ENCODE results near the gene XKR7. TPM values are rescaled to one million over a fixed set of nuclear protein-coding genes. Genes with fewer than 3 reads are reported as not detected.

Gene XKR7
- total RNA-seq, 1 donor from 2014 or later: not detected

DNA sequence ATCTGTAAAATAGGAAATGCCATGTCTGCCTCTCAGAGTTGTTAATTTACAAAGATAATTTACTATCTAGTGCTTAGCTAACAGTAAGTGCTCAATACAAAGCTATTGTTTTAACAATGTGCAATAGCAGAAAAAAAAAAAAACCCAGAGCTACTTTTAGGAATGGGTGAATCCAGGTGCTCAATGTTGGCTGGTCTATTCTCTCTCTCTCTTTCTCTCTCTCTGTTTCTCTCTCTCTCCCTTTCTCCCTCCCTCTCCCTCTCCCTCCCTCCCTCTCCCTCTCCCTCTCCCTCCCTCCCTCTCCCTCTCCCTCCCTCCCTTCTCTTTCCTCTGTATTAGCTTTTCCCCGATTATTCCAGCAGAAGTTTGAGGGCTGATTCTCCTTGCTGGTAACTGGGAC is 30.1 kb upstream of the XKR7 start:
- intact Hi-C loops (cut with DNase I): no loop called here
- DNase-seq (no peak), ATAC-seq (ENCODE audit: poor library complexity) (no peak)

GRCh38 chr20:31939661-31940060 is 28.3 kb upstream of the XKR7 start:
- no peak for ATAC-seq (ENCODE audit: poor library complexity)

DNA sequence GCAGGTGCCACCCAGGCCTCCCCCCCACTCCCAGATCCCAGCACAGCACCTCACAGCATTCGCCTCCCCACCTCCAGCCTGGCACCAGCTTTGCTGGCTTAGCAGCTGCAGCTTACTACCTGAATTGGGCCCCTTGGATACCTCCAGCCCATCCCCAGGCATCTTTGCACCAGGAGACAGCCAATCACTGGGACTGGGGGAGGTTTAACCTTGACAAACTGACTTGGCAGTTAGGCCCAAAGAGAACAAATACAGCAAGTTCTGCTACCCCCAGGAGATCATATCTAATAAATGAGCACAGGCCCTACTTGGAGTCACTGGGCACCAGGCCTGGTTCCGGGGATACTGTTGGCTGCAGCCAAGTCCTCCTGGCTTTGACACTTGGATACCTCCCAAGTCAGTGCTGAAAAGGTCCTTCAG is 24.9 kb upstream of the XKR7 start:
- DNase-seq (peak; percentile 76), ATAC-seq (ENCODE audit: poor library complexity) (peak; percentile 89)
- intact Hi-C loops (cut with DNase I): no loop called here

More at GRCh38 chr20:31939661-31940060, 28.3 kb upstream of the XKR7 start:
- intact Hi-C loops (cut with DNase I): no loop called here
- no peak for DNase-seq

DNA sequence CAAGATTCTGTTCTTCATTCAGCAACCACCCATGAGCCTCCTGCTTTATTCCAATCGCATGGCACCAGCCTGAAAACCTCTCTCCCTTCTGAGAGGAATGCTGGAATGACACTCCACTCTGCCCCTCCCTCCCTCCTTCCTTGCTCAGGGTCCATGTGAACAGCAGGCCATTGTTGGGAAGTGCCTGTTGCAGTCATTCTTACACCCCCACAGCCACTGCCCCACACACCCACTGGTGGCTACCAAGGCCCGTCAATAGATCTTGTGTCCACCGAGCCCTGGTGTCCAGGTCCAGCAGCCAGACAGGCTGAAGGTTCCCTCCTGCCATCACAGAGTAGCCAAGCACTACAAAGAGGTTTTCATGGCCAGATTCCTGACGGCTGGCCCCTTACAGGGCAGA is 22.6 kb upstream of the XKR7 start:
- ATAC-seq (ENCODE audit: poor library complexity): no peak
- intact Hi-C loops (cut with DNase I): no loop called here
- DNase-seq: no peak

GRCh38 chr20:31945785-31946184 is 22.2 kb upstream of the XKR7 start:
- ATAC-seq (ENCODE audit: poor library complexity): no peak
- no peak for DNase-seq
- intact Hi-C loops (cut with DNase I): no loop called here

- intact Hi-C loops (cut with DNase I): no loop called here
- ATAC-seq (ENCODE audit: poor library complexity) (no peak), DNase-seq (no peak)
These were observed 19.9 kb upstream of the XKR7 start for GRCh38 chr20:31948008-31948407.

DNA sequence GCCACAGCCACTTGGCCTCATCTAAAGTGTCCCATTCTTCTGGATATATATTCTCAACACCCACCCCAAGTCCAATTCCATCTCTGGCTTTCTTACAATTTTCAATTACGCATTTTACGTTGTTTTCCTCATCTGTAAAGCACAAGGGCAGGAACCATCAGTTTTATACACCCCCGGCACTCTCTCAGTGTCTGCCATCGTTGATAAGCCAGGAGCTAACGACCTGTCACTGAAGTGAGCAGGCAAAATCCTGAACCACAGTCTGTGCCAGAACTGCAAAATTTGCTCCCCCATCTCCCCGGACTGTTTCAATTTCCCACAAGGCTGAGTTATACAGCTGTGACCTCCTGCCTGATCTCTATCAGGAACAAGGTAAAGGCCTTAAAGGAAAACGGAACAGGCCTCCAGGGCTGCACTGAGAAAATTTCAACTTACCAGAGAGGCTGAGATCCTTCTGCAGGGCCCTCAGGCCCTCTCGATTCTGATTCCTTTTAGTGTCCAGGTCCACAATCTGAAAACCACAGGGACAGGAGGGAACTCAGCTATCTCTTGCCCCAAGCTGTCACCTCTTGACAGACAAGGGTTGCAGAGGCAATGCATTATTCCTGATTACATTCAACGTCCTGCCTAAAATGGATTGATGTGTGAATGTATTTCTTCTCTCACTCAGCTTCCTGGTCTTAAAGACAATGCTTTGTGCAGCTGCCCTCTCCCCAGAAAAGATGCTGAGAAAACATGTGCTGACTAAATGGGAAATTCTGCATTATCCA is 17.9 kb upstream of the XKR7 start:
- DNase-seq (no peak), ATAC-seq (ENCODE audit: poor library complexity) (no peak)
- intact Hi-C loops (cut with DNase I): loop anchor here (5.0 kb wide), 2 partner anchors 82 to 98 kb away; no protein-coding TSS in a partner anchor

DNA sequence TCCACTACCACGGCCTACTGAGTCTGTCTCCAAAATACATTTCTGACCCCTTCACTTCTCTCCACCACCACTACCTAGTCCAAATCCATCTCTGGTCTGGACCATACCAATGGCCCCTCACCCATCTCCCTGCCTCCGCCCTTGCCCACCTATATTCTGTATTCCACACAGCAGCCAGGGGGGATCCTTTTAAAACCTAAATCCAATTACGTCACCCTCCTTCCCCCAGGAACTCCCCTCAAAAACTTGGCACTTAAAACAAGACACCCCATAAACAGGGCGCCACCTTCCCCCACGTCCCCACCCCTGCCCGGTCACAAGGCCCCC is 16.8 kb upstream of the XKR7 start:
- ATAC-seq (ENCODE audit: poor library complexity): no peak

DNA sequence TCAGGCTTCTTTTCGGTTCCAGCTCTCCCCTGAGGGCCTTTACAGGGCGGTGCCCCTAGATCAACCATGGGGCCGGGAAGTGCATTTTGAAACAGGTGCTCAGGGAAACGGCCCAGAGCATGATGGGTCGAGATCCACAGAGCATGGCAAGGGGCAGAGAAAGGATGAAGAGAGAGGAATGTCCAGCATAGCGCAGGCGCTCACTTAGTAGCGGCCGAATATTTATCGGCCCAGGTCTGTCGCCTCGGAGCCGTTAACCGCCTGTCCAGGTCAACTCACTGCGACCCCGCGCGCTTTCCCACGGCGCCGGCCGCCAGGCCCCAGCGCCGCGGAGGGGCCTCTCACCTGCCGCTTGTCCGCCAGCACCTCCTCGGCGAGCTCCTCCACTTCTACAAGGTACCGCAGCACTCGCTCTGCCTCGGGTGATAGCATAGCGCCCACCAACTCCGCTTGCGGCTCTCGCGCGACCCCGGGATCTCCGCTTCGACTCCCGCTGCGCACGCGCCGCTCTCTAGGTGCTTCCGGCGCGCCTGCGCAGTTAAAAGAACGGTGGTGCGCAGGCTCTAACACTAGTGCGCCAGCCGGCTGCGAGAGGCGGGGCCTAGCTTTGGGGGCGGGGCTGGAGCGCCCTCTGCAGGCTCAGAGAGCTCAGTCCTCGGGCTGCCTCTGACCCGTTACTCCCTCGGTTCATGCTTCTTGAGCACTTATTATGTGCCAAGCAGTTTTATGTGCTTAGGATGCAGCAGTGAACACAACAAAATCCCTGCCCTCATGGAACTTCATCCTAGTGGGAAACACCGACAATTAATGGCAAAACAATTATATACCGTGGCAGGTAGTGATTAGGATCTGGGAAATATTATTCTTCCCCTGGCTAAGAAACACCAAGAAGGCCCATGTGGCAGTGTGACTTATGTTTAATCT is 16.2 kb upstream of the XKR7 start, which contains the start of gene PDRG1:
Gene PDRG1, minus strand, starts transcription at position 517 of the 924 bp plus-strand sequence. Its CDS starts 85 bp downstream, at position 432.
- ATAC-seq (ENCODE audit: poor library complexity) (peak; percentile 99), DNase-seq (peak; percentile 98)

More for the DNA sequence above, 16.8 kb upstream of the XKR7 start:
- intact Hi-C loops (cut with DNase I): loop anchor here (5.0 kb wide), 2 partner anchors 81 to 99 kb away; no protein-coding TSS in a partner anchor
- DNase-seq: no peak

GRCh38 chr20:31953556-31954148 is 14.3 kb upstream of the XKR7 start:
- ATAC-seq (ENCODE audit: poor library complexity) (no peak), DNase-seq (no peak)
- intact Hi-C loops (cut with DNase I): loop anchor here (5.0 kb wide), 2 partner anchors 79 to 101 kb away; no protein-coding TSS in a partner anchor

More for the DNA sequence above, 16.2 kb upstream of the XKR7 start, which contains the start of gene PDRG1:
- intact Hi-C loops (cut with DNase I): loop anchor here (5.0 kb wide), 2 partner anchors 81 to 99 kb away; no protein-coding TSS in a partner anchor

DNA sequence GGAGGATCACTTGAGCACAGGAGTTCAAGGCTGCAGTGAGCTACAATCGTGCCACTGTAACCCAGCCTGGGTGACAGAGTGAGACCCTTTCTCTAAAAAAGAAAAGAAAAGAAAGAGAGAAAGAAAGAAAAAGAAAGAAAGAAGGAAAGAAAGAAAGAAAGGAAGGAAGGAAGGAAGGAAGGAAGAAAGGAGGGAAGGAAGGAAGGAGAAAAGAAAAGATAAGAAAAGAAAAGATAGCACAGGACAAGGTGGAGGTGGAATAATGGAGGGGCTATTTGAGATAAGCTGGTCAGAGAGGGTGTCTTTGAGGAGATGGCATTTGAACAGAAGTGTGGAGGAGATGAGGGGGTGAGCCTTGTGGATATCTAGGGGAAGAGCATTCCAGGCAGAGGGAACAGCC is 13.5 kb upstream of the XKR7 start:
- intact Hi-C loops (cut with DNase I): loop anchor here (5.0 kb wide), 2 partner anchors 78 to 102 kb away; no protein-coding TSS in a partner anchor
- no peak for ATAC-seq (ENCODE audit: poor library complexity)
- DNase-seq: no peak

- ATAC-seq (ENCODE audit: poor library complexity): no peak
- intact Hi-C loops (cut with DNase I): no loop called here
- no peak for DNase-seq
These were observed 11.1 kb upstream of the XKR7 start for GRCh38 chr20:31956556-31957526.

- no peak for ATAC-seq (ENCODE audit: poor library complexity)
- DNase-seq: no peak
- intact Hi-C loops (cut with DNase I): no loop called here
These were observed 5.2 kb upstream of the XKR7 start for GRCh38 chr20:31962761-31963160.

DNA sequence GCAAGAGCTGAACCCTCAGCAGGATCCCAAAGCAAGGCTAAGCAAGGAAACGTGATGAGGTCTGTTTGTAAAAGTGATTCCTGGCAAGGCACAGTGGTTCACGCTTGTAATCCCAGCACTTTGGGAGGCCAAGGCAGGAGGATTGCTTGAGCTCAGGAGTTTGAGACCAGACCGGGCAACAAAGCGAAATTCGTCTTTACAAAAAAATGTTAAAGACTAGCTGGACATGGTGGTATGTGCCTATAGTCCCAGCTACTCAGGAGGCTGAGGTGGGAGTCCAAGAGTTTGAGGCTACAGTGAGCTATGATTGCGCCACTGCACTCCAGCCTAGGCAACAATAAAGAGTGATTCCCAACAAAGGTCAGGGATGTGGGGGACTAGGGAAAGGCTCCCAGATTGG is 4.1 kb upstream of the XKR7 start:
- DNase-seq (no peak), ATAC-seq (ENCODE audit: poor library complexity) (no peak)
- intact Hi-C loops (cut with DNase I): no loop called here

DNA sequence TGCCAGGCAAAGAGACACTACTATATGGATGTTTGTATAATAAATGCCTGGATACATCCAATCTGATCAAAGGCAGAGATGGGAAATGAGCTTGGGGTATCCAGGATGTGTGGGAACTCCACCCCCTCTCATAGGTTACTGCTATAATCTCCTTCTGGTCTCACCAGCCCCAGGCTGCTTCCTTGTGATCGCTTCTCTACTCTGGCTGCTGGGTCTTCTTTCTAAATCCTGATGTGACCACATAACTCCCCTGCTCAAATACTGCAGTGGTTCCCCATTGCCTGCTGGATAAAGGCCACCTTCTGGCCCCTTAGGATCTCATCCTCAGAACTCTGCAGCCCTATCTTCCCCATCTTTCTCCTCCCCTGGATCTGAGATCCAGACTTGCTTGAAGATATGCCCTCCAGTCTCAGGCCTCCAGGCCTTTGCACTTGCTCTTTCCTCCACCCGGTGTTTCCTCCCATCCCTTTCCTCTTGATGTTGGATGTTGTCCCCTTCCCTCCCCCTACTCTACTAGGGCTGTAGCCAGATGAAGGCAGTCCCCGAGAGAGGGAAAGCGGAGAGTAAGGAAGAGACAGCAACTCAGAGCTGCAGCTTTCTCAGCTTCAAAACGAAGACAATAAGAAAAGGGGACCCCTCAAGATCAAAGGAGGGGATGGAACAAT is 828 bp upstream of the XKR7 start:
- intact Hi-C loops (cut with DNase I): no loop called here
- ATAC-seq (ENCODE audit: poor library complexity) (no peak), DNase-seq (no peak)

GRCh38 chr20:31968291-31969126 is 558 bp downstream of the XKR7 start:
- peak; percentile 84 for DNase-seq
- intact Hi-C loops (cut with DNase I): no loop called here
- ATAC-seq (ENCODE audit: poor library complexity): peak; percentile 96

DNA sequence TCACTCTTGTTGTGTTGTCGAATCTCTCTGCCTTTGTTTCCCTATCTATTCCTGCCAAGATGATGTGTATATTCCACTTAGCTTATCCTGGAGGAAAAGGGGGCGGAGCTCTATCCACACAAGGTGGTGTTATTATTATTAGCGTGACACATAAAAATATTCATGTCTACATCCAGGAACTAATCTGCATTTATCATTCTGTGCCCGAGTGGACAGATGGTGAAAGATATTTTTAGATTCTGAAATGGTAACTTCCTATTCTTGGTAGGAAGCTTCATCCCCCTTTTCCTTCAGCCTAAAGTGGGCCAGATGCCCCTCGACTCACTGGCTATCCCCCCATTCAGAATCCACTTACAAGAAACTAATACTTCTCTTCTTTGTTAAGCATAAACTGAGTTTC is 2.0 kb downstream of the XKR7 start:
- DNase-seq: no peak

More for the DNA sequence above, 2.0 kb downstream of the XKR7 start:
- intact Hi-C loops (cut with DNase I): no loop called here
- no peak for ATAC-seq (ENCODE audit: poor library complexity)
